Measurements from ENCODE around the gene OGFR. TPM values are rescaled to one million over a fixed set of nuclear protein-coding genes. Genes with fewer than 3 reads are reported as not detected.
"Not testable (repeated sequence)": the region's sequence is repeated elsewhere in the genome, so short reads cannot be mapped to it uniquely, and the experiment has no call there.

Gene OGFR
- polyA plus RNA-seq, 2 donors: 16.9 to 35.6 TPM

DNA sequence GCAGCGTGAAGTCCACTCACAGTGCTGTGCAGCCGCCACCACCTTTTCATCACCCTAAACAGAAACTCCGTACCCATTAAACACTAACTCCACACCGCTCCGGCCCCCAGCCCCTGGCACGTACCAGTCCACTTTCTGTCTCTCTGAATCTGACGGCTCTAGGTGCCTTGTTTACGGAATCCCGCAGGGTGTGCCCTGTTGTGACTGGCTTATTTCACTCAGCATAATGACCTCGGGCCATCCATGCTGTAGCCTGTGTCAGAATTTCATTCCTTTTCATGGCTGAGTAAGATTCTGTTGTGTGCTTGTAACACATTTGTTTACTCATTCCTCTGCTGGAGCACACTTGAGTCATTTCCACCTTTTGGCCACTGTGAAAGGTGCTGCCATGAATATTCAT is 39.0 kb downstream of the OGFR start:
- no peak overlapping the region for H3K27ac ChIP-seq (ENCODE audit: low read depth in 2 of 2, low read length in 1 of 2)
- H3K4me3 ChIP-seq (ENCODE audit: low read depth in 1 of 2, low read length in 2 of 2): no peak overlapping the region
- H3K27me3 ChIP-seq (ENCODE audit: control insufficient read depth in 1 of 2, insufficient read depth in 2 of 2, low read length in 2 of 2): no peaks in the 10 kb centered on the region
- H3K9me3 ChIP-seq (ENCODE audit: control insufficient read depth in 2 of 2, insufficient read depth in 1 of 2, low read depth in 1 of 2, low read length in 1 of 2): no peaks in the 10 kb centered on the region
- no peaks in the 10 kb centered on the region for H3K36me3 ChIP-seq (ENCODE audit: control insufficient read depth in 2 of 2, insufficient read depth in 2 of 2, low read length in 1 of 2)
- peaks cover 0 to 5% of the 10 kb centered on the region in 2 donors for H3K4me1 ChIP-seq (ENCODE audit: control insufficient read depth in 2 of 2, insufficient read depth in 2 of 2, low read length in 1 of 2)
- 85 to 88% methylated on average over 10 of the region's 10 CpGs for WGBS, 2 donors

DNA sequence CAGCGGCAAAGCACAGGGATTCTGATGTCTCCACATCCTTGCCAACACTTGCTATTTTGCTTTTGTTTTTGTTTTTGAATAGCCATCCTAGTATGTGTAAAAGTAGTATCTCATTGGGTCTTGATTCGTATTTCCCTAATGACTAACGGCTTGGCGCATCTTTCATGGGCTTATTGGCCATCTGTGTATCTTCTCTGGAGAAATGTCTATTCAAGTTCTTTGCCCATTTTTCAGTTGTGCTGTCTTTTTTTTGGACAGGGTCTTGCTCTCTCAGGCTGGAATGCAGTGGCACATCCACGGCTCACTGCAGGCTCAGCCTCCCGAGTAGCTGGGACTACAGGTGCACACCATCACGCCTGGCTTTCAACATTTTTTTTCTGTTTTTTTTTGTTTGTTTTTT is 39.5 kb downstream of the OGFR start:
- peaks cover 0 to 5% of the 10 kb centered on the region in 2 donors for H3K4me1 ChIP-seq (ENCODE audit: control insufficient read depth in 2 of 2, insufficient read depth in 2 of 2, low read length in 1 of 2)
- H3K27ac ChIP-seq (ENCODE audit: low read depth in 2 of 2, low read length in 1 of 2): no peak overlapping the region
- no peaks in the 10 kb centered on the region for H3K27me3 ChIP-seq (ENCODE audit: control insufficient read depth in 1 of 2, insufficient read depth in 2 of 2, low read length in 2 of 2)
- no peaks in the 10 kb centered on the region for H3K36me3 ChIP-seq (ENCODE audit: control insufficient read depth in 2 of 2, insufficient read depth in 2 of 2, low read length in 1 of 2)
- 95 to 98% methylated on average over 7 of the region's 7 CpGs for WGBS, 2 donors
- H3K4me3 ChIP-seq (ENCODE audit: low read depth in 1 of 2, low read length in 2 of 2): no peak overlapping the region
- H3K9me3 ChIP-seq (ENCODE audit: control insufficient read depth in 2 of 2, insufficient read depth in 1 of 2, low read depth in 1 of 2, low read length in 1 of 2): no peaks in the 10 kb centered on the region

- WGBS, 2 donors: 90 to 91% methylated on average over 16 of the region's 16 CpGs
- Histone ChIP-seq H3K4me1 (ENCODE audit: control insufficient read depth in 2 of 2, insufficient read depth in 2 of 2, low read length in 1 of 2) (peaks cover 0 to 5% of the 10 kb centered on the region in 2 donors), H3K27ac (ENCODE audit: low read depth in 2 of 2, low read length in 1 of 2) (no peak overlapping the region), H3K27me3 (ENCODE audit: control insufficient read depth in 1 of 2, insufficient read depth in 2 of 2, low read length in 2 of 2) (no peaks in the 10 kb centered on the region), H3K9me3 (ENCODE audit: control insufficient read depth in 2 of 2, insufficient read depth in 1 of 2, low read depth in 1 of 2, low read length in 1 of 2) (no peaks in the 10 kb centered on the region), H3K36me3 (ENCODE audit: control insufficient read depth in 2 of 2, insufficient read depth in 2 of 2, low read length in 1 of 2) (no peaks in the 10 kb centered on the region), H3K4me3 (ENCODE audit: low read depth in 1 of 2, low read length in 2 of 2) (no peak overlapping the region)
Measured at GRCh38 chr20:62845416-62846160, 41.0 kb downstream of the OGFR start.

GRCh38 chr20:62846166-62846890 is 41.7 kb downstream of the OGFR start:
- Histone ChIP-seq H3K27me3 (ENCODE audit: control insufficient read depth in 1 of 2, insufficient read depth in 2 of 2, low read length in 2 of 2) (no peaks in the 10 kb centered on the region), H3K4me1 (ENCODE audit: control insufficient read depth in 2 of 2, insufficient read depth in 2 of 2, low read length in 1 of 2) (peaks cover 0 to 5% of the 10 kb centered on the region in 2 donors), H3K4me3 (ENCODE audit: low read depth in 1 of 2, low read length in 2 of 2) (no peak overlapping the region), H3K9me3 (ENCODE audit: control insufficient read depth in 2 of 2, insufficient read depth in 1 of 2, low read depth in 1 of 2, low read length in 1 of 2) (no peaks in the 10 kb centered on the region), H3K27ac (ENCODE audit: low read depth in 2 of 2, low read length in 1 of 2) (no peak overlapping the region), H3K36me3 (ENCODE audit: control insufficient read depth in 2 of 2, insufficient read depth in 2 of 2, low read length in 1 of 2) (no peaks in the 10 kb centered on the region)
- WGBS, 2 donors: 88 to 89% methylated on average over 19 of the region's 19 CpGs

- H3K9me3 ChIP-seq (ENCODE audit: control insufficient read depth in 2 of 2, insufficient read depth in 1 of 2, low read depth in 1 of 2, low read length in 1 of 2); H3K36me3 ChIP-seq (ENCODE audit: control insufficient read depth in 2 of 2, insufficient read depth in 2 of 2, low read length in 1 of 2); H3K27me3 ChIP-seq (ENCODE audit: control insufficient read depth in 1 of 2, insufficient read depth in 2 of 2, low read length in 2 of 2); H3K4me3 ChIP-seq (ENCODE audit: low read depth in 1 of 2, low read length in 2 of 2); H3K4me1 ChIP-seq (ENCODE audit: control insufficient read depth in 2 of 2, insufficient read depth in 2 of 2, low read length in 1 of 2); H3K27ac ChIP-seq (ENCODE audit: low read depth in 2 of 2, low read length in 1 of 2): not testable (repeated sequence)
- 92 to 97% methylated on average over 7 of the region's 7 CpGs for WGBS, 2 donors
Measured at GRCh38 chr20:62848917-62849316, 44.3 kb downstream of the OGFR start.

- peaks cover 0 to 5% of the 10 kb centered on the region in 2 donors for H3K4me1 ChIP-seq (ENCODE audit: control insufficient read depth in 2 of 2, insufficient read depth in 2 of 2, low read length in 1 of 2)
- H3K27ac ChIP-seq (ENCODE audit: low read depth in 2 of 2, low read length in 1 of 2): no peak overlapping the region
- no peak overlapping the region for H3K4me3 ChIP-seq (ENCODE audit: low read depth in 1 of 2, low read length in 2 of 2)
- no peaks in the 10 kb centered on the region for H3K27me3 ChIP-seq (ENCODE audit: control insufficient read depth in 1 of 2, insufficient read depth in 2 of 2, low read length in 2 of 2)
- H3K36me3 ChIP-seq (ENCODE audit: control insufficient read depth in 2 of 2, insufficient read depth in 2 of 2, low read length in 1 of 2): peaks cover 0 to 11% of the 10 kb centered on the region in 2 donors
- H3K9me3 ChIP-seq (ENCODE audit: control insufficient read depth in 2 of 2, insufficient read depth in 1 of 2, low read depth in 1 of 2, low read length in 1 of 2): no peaks in the 10 kb centered on the region
Measured at GRCh38 chr20:62849431-62849830, 44.8 kb downstream of the OGFR start.

DNA sequence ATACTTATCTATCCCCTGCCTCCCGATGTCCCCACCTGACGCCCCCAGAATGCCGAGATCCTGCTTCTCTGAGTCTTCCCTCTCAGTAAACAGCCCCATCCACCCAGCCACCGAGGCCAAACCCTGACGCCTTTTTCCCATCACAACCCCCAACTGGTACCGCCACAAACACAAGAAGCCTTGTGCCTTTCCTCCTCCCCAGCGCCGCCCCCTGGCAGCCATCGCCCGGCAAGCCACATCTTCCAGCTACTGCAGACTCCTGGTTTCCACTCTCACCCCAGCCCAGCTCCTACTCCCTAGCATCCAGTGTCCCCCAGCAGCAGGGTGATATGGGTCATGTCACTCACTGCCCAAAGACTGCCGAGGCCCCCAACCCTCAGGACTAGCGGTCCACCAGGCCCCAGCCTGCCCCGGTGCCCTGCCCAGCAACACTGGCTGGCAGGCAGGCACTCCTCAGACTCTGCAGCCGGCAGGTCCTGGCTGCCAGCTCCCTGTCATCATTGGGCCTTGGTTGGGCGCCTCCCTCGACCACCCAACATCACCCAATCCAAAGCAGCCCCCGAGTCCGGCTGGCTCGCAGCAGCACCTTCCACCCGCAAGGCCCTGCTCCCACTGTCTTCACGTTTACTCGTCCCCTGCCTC is 45.8 kb downstream of the OGFR start:
- peaks cover 0 to 11% of the 10 kb centered on the region in 2 donors for H3K36me3 ChIP-seq (ENCODE audit: control insufficient read depth in 2 of 2, insufficient read depth in 2 of 2, low read length in 1 of 2)
- no peaks in the 10 kb centered on the region for H3K27me3 ChIP-seq (ENCODE audit: control insufficient read depth in 1 of 2, insufficient read depth in 2 of 2, low read length in 2 of 2)
- peaks cover 0 to 5% of the 10 kb centered on the region in 2 donors for H3K4me1 ChIP-seq (ENCODE audit: control insufficient read depth in 2 of 2, insufficient read depth in 2 of 2, low read length in 1 of 2)
- no peak overlapping the region for H3K27ac ChIP-seq (ENCODE audit: low read depth in 2 of 2, low read length in 1 of 2)
- no peak overlapping the region for H3K4me3 ChIP-seq (ENCODE audit: low read depth in 1 of 2, low read length in 2 of 2)
- WGBS, 2 donors: 88 to 90% methylated on average over 22 of the region's 22 CpGs
- H3K9me3 ChIP-seq (ENCODE audit: control insufficient read depth in 2 of 2, insufficient read depth in 1 of 2, low read depth in 1 of 2, low read length in 1 of 2): no peaks in the 10 kb centered on the region

GRCh38 chr20:62852196-62852595 is 47.6 kb downstream of the OGFR start:
- peaks cover 0 to 17% of the 10 kb centered on the region in 2 donors for H3K36me3 ChIP-seq (ENCODE audit: control insufficient read depth in 2 of 2, insufficient read depth in 2 of 2, low read length in 1 of 2)
- H3K9me3 ChIP-seq (ENCODE audit: control insufficient read depth in 2 of 2, insufficient read depth in 1 of 2, low read depth in 1 of 2, low read length in 1 of 2): no peaks in the 10 kb centered on the region
- no peak overlapping the region for H3K4me3 ChIP-seq (ENCODE audit: low read depth in 1 of 2, low read length in 2 of 2)
- H3K27me3 ChIP-seq (ENCODE audit: control insufficient read depth in 1 of 2, insufficient read depth in 2 of 2, low read length in 2 of 2): no peaks in the 10 kb centered on the region
- no peak overlapping the region for H3K27ac ChIP-seq (ENCODE audit: low read depth in 2 of 2, low read length in 1 of 2)
- 91 to 92% methylated on average over 8 of the region's 8 CpGs for WGBS, 2 donors
- H3K4me1 ChIP-seq (ENCODE audit: control insufficient read depth in 2 of 2, insufficient read depth in 2 of 2, low read length in 1 of 2): peaks cover 0 to 9% of the 10 kb centered on the region in 2 donors

DNA sequence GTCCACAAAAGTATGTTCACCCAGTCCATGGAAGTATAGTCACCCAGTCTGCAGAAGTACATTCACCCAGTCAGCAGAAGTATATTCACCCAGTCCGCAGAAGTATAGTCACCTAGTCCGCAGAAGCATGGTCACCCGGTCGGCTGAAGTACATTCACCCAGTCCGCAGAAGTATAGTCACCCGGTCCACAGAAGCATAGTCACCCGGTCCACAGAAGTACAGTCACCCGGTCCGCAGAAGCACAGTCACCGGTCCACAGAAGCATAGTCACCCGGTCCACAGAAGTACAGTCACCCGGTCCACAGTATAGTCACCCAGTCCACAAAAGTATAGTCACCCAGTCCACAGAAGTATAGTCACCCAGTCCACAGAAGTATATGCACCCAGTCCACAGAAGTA is 48.2 kb downstream of the OGFR start:
- Histone ChIP-seq H3K36me3 (ENCODE audit: control insufficient read depth in 2 of 2, insufficient read depth in 2 of 2, low read length in 1 of 2) (peaks cover 0 to 17% of the 10 kb centered on the region in 2 donors), H3K27me3 (ENCODE audit: control insufficient read depth in 1 of 2, insufficient read depth in 2 of 2, low read length in 2 of 2) (no peaks in the 10 kb centered on the region), H3K27ac (ENCODE audit: low read depth in 2 of 2, low read length in 1 of 2) (no peak overlapping the region), H3K9me3 (ENCODE audit: control insufficient read depth in 2 of 2, insufficient read depth in 1 of 2, low read depth in 1 of 2, low read length in 1 of 2) (no peaks in the 10 kb centered on the region), H3K4me1 (ENCODE audit: control insufficient read depth in 2 of 2, insufficient read depth in 2 of 2, low read length in 1 of 2) (peaks cover 0 to 8% of the 10 kb centered on the region in 2 donors), H3K4me3 (ENCODE audit: low read depth in 1 of 2, low read length in 2 of 2) (no peak overlapping the region)
- WGBS, 2 donors: 93 to 95% methylated on average over 12 of the region's 12 CpGs
